ENCODE data around the gene INSIG2. TPM values are rescaled to one million over a fixed set of nuclear protein-coding genes. Genes with fewer than 3 reads are reported as not detected.

INSIG2 gene
- total RNA-seq, 4 donors from 2014 or later: 4.4 to 5.6 (median 5.4) TPM

GRCh38 chr2:118053681-118054080 is 34.6 kb upstream of the INSIG2 start:
- ATAC-seq (no peak), DNase-seq (no peak)
- in situ Hi-C loops (cut with MboI; ENCODE audit: low sequenced_read_pairs in 4 of 4) (no loop called here), intact Hi-C loops (cut with DNase I; ENCODE audit: low total_unique reads) (no loop called here)
- Histone ChIP-seq H3K27ac (no peak overlapping the region), H3K36me3 (no peaks in the 10 kb centered on the region), H3K4me3 (no peak overlapping the region), H3K4me1 (no peaks in the 10 kb centered on the region), H3K9me3 (no peaks in the 10 kb centered on the region), H3K27me3 (peaks cover 0 to 3% (median 2%) of the 10 kb centered on the region in 3 donors)
- TF ChIP-seq POLR2A (IDR thresholded peaks at IDR 0.05) (no peak), CTCF (IDR thresholded peaks at IDR 0.05 in 4 of 5, conservative IDR thresholded peaks at IDR 0.05 in 1 of 5) (no peak)

GRCh38 chr2:118054213-118055008 is 33.9 kb upstream of the INSIG2 start:
- Histone ChIP-seq H3K27ac (no peak overlapping the region), H3K4me3 (no peak overlapping the region), H3K9me3 (no peaks in the 10 kb centered on the region), H3K36me3 (no peaks in the 10 kb centered on the region), H3K4me1 (no peaks in the 10 kb centered on the region), H3K27me3 (peaks cover 0 to 3% (median under 1%) of the 10 kb centered on the region in 3 donors)
- intact Hi-C loops (cut with DNase I; ENCODE audit: low total_unique reads) (no loop called here), in situ Hi-C loops (cut with MboI; ENCODE audit: low sequenced_read_pairs in 4 of 4) (no loop called here)
- no peak for ATAC-seq
- TF ChIP-seq CTCF (IDR thresholded peaks at IDR 0.05 in 4 of 5, conservative IDR thresholded peaks at IDR 0.05 in 1 of 5): no peak
- TF ChIP-seq POLR2A (IDR thresholded peaks at IDR 0.05): no peak
- no peak for DNase-seq

GRCh38 chr2:118055512-118056164 is 32.6 kb upstream of the INSIG2 start:
- intact Hi-C loops (cut with DNase I; ENCODE audit: low total_unique reads): no loop called here

GRCh38 chr2:118056165-118056534 is 32.1 kb upstream of the INSIG2 start:
- peaks cover 0 to 3% (median 0%) of the 10 kb centered on the region in 3 donors for H3K27me3 ChIP-seq
- no peak for ATAC-seq
- no peaks in the 10 kb centered on the region for H3K4me1 ChIP-seq
- no peak overlapping the region for H3K4me3 ChIP-seq
- H3K9me3 ChIP-seq: no peaks in the 10 kb centered on the region
- no peak overlapping the region for H3K27ac ChIP-seq
- no peaks in the 10 kb centered on the region for H3K36me3 ChIP-seq
- in situ Hi-C loops (cut with MboI; ENCODE audit: low sequenced_read_pairs in 4 of 4): no loop called here
- DNase-seq: peak in 1 of 2 donors; percentile 23
- intact Hi-C loops (cut with DNase I; ENCODE audit: low total_unique reads): no loop called here
- no peak for TF ChIP-seq POLR2A (IDR thresholded peaks at IDR 0.05)
- no peak for TF ChIP-seq CTCF (IDR thresholded peaks at IDR 0.05 in 4 of 5, conservative IDR thresholded peaks at IDR 0.05 in 1 of 5)

More at GRCh38 chr2:118055512-118056164, 32.6 kb upstream of the INSIG2 start:
- no peak for DNase-seq
- no peak for ATAC-seq
- no peaks in the 10 kb centered on the region for H3K36me3 ChIP-seq
- H3K27ac ChIP-seq: no peak overlapping the region
- peaks cover 0 to 3% (median 0%) of the 10 kb centered on the region in 3 donors for H3K27me3 ChIP-seq
- in situ Hi-C loops (cut with MboI; ENCODE audit: low sequenced_read_pairs in 4 of 4): no loop called here
- no peaks in the 10 kb centered on the region for H3K4me1 ChIP-seq
- TF ChIP-seq POLR2A (IDR thresholded peaks at IDR 0.05): no peak
- TF ChIP-seq CTCF (IDR thresholded peaks at IDR 0.05 in 4 of 5, conservative IDR thresholded peaks at IDR 0.05 in 1 of 5): no peak
- H3K9me3 ChIP-seq: no peaks in the 10 kb centered on the region
- H3K4me3 ChIP-seq: no peak overlapping the region
